ENCODE data around the gene BATF3.
"Not testable (repeated sequence)": the region's sequence is repeated elsewhere in the genome, so short reads cannot be mapped to it uniquely, and the experiment has no call there.

BATF3 gene

GRCh38 chr1:212699625-212700222 lies at the start of gene BATF3:
Gene BATF3 (minus strand): TSS chr1:212699840. CDS start chr1:212699762, 78 bp downstream.
- DNase-seq: peak in 1 of 4 experiments; percentile 26

GRCh38 chr1:212746546-212746945 lies 46.9 kb upstream of the BATF3 start:
- DNase-seq: no peak

DNA sequence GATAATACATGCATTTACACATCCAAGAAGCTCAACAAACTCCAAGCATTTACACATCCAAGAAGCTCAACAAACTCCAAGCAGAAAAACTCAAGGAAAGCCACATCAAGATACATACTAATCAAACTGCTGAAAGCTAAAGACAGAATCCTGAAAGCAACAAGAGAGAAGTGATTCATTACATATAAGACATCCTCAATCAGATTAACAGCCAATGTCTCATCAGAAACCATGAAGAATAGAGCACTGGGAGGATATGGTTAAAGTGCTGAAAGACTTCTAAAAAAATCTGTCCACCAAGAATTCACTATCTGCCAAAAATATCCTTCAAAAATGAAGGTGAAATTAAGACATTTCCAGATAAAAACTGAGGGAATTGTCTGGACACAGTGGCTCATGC lies 45.7 kb upstream of the BATF3 start:
- DNase-seq: no peak

GRCh38 chr1:212743901-212744475 lies 44.3 kb upstream of the BATF3 start:
- no peak for DNase-seq

- DNase-seq: no peak
Observed at GRCh38 chr1:212738330-212738729, 38.7 kb upstream of the BATF3 start.

DNA sequence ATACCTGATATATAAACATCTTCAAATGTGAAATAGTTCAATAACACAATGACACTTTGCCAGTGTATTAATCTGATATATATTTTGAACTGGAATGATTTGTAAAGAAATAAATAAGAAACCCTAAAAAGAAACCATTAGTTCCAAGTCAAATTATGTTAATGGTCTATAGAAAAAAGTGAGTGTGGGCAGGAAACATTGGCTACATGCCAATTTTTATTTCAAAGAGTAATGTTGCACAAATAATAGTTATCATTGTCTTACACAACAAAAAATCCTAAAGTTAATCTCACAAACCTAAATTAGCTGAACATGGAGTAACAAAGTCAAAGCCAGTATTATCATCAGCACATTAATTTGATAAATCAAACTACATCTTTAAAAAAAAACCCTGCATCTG lies 37.9 kb upstream of the BATF3 start:
- no peak for DNase-seq

DNA sequence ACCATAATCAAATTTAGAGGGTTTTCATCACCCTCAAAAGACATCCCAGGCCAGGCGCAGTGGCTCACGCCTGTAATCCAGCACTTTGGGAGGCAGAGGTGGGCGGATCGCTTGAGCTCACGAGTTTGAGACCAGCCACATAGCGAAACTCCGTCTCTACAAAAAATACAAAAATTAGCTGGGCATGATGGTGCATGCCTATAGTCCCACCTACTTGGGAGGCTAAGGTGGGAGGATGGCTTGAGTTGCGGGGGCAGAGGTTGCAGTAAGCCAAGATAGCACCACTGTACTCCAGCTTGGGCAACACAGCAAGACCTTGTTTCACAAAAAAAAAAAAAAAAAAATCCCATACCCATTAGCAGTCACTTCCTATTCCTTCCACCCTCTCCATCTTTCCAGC lies 33.5 kb upstream of the BATF3 start:
- DNase-seq: no peak

GRCh38 chr1:212731630-212732029 lies 32.0 kb upstream of the BATF3 start:
- no peak for DNase-seq

DNA sequence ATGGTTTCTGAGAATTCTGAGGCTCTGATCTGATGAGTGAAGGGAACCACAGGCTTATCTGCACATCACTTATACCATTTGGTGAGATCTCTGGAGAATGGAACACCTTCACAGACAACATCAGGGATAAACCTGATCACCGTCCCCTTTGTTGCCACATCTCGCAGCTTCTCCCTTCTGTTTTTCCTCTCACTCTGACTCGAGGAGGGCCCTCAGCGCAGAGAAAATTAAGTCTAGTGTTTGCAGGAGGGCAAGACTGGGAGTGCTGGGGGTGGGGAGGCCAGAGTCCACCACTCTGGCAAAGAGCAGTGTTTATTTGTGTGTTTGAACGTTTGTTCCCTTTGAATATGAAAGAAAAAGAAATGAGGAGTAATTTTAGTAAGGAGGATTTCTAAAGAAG lies 29.0 kb upstream of the BATF3 start:
- no peak for DNase-seq

DNA sequence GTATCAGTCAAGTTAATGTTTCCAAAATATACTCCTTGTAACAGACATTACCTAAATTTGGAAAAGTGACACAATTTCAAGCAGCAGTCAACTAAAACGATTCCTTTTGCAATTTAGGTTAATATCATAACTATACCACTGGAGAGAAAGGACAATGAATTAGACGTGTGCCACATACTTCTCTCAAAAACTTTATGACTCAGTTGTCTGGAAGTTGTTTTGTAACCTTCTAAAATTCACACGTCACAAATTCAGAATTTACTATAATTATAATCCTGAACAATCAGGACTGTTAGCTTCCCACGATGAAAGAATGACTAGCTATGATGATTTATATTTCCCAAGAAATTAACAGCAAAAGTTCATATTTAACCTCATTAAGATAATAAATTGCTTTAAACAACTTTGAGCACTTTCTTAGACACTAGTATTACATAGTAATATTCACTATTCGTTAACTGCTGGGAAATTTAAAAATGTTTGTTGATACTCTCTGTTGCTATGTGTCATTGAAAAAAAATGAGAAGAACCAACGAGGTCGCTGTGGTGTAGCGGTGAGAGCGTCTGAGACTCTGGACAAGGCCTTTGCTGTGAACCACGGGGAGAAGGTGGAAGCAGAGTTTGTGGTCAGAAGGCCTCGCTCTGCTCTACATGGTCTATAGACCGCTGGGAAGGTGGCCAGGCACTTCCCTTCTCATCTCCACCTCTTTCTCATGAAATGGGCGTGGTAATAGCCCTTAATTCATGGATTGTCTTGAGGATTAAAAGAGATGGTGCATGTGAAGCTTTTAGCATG lies 27.9 kb upstream of the BATF3 start:
- DNase-seq: no peak

- not testable (repeated sequence) for DNase-seq
Observed at GRCh38 chr1:212724679-212725078, 25.0 kb upstream of the BATF3 start.

- no peak for DNase-seq
Observed at GRCh38 chr1:212722270-212722957, 22.8 kb upstream of the BATF3 start.

DNA sequence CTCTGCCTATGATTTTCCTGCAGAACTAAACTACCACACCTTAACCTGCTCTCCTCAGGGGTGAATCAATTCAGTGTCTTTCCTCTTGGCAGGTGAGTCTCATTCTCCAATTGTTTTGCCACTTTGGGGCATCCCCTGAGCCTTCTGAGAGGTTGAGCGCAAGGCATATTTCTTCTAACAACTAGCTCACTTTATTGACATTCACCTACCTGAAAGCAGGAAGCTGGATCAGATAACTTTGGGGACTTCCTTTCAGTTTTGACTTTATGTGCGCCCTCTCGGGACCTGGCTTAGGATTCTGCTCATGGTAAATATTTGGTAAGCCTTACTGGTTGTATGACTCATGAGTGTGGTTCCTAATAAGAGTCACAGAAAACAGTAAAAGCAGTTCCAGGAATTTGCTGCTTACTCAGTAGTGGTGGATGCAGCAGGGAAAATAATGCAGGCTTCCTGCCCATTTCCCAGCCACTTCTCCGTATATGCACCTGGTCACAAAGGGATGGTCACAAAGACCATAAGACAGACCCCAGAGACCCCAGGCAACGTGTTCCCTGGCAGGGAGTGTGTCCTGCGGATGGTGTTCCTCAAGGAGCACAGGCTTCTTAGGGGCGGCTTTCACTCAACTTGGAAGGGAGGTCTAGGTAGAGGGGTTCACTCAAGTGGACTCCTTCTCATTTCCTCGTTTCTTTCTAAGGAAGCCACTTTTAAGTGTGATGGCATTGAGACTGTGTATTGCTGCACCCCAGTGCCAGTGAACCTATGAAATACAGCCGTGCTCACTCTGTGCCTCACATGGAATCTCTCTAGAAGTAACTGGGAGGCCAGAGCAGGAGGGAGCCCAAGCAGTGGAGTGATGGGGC lies 22.0 kb upstream of the BATF3 start:
- no peak for DNase-seq

DNA sequence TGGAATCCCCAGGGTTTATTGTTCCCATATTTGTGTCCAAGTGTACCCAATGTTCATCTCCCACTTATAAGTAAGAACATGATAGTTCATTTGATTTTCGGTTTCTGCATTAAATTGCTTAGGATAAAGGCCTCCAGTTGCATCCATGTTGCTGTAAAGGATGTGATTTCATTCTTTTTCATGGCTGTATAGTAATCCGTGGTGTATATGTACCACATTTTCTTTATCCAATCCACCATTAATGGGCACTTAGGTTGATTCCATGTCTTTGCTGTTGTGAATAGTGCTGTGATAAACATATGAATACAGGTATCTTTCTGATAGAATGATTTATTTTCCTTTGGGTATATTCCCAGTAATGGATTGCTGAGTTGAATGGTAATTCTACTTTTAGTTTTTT lies 20.0 kb upstream of the BATF3 start:
- no peak for DNase-seq

- no peak for DNase-seq
Observed at GRCh38 chr1:212718499-212718898, 18.9 kb upstream of the BATF3 start.

DNA sequence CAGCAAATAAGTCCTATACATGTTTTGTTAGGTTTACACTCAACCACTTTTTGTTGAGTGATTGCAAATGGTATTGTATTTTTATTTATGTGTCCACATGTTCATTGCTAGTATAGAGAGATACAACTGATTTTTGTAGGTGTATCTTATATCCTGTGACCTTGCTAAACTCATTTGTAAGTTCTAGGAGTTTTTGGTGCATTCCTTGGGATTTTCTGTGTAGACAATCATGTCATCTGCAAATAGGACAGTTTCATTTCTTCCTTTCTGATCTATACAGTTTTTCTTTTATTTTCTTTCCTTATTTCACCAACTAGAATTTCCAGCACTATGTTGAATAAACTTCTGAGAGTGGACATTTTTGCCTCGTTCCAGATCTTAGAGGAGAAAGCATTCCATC lies 16.5 kb upstream of the BATF3 start:
- no peak for DNase-seq

DNA sequence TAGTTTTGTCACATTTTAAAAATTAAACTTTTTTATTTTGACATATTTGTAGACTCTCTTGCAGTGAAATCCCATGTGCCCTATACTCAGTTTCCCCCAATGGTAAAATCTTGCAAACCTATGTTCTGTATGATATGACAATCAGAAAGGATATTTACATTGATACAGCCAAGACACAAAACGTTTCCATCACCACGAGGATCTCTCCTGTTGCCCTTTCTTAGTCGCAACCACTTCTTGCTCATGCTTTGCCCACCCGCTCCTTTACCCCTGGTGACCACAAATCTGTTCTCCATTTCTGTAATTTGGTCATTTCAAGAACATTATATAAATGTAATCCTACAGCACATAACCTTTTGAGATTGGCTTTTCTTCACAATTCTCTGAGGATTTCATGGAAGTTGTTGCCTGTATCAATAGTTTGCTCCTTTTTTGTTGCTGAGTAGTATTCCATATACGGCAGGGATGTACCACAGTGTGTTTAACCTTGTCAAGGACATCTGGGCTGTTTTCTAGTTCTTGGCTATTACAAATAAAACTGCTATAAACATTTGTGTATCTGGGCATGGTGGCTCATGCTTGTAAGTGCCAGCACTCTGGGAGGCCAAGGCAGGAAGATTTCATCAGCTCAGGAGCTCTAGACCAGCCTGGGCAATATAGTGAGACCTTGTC lies 14.0 kb upstream of the BATF3 start:
- no peak for DNase-seq

- DNase-seq: no peak
Observed at GRCh38 chr1:212712451-212713303, 13.0 kb upstream of the BATF3 start.

DNA sequence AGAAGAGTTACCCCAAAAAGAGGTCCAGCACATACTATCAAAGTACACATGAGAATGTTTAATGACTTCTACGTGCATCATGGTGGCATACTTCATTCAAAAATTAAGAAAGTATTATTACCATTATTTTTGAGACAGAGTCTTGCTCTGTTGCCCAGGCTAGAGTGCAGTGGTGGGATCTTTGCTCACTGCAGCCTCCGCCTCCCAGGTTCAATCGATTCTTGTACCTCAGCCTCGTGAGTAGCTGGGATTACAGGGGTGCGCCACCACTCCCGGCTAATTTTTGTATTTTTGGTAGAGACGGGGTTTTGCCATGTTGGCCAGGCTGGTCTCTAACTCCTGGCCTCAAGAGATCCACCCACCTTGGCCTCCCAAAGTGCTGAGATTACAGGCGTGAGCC lies 12.3 kb upstream of the BATF3 start:
- DNase-seq: not testable (repeated sequence)

DNA sequence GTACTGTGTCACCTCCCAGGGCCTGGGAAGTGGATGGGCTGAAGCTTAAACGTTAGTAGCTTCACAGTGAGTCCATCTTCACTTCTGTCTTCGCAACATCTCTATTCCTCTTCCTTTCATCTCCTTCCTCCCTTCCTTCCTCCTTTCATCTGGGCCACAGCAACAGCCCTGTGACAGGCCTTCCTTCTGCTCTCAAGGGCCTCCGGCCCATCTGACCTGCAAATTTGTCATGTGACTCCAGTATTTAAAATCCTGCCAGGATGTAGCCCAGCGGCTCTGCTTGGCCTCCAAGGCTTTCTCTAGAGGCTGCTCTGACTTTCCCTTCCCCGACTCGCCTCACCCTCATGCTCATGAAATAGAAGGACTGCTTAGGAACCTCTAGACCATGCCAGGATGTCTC lies 10.9 kb upstream of the BATF3 start:
- no peak for DNase-seq

DNA sequence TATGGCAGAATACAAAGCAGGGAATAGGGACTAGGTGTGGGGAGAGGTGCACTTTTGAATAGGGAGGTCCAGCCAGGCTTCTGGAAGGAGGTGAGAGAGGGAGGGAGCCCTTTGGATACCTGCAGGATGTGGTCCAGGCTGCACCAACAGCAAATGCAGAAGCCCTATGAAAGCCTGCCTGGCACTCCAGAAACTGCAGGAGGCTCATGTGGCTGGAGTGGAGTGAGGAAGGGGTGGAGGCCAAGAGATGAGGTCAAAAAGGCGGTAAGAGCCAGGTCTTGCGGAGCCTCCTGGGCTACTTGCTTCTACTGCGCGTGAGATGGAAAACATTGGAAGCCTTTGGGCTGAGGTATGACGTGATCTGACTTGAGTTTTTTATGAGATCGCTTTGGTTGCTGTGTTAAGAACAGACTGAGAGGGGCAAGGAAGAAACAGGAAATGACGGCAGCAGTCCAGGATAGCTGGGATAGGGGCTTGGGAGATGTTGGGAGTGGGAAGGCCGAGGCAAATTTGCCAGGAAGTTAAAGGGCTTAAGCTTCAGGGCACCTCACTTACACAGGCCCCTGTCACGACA lies 4.4 kb upstream of the BATF3 start:
- DNase-seq: no peak
